Measurements from ENCODE around the gene MLX.

MLX gene, protein sequence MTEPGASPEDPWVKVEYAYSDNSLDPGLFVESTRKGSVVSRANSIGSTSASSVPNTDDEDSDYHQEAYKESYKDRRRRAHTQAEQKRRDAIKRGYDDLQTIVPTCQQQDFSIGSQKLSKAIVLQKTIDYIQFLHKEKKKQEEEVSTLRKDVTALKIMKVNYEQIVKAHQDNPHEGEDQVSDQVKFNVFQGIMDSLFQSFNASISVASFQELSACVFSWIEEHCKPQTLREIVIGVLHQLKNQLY

DNA sequence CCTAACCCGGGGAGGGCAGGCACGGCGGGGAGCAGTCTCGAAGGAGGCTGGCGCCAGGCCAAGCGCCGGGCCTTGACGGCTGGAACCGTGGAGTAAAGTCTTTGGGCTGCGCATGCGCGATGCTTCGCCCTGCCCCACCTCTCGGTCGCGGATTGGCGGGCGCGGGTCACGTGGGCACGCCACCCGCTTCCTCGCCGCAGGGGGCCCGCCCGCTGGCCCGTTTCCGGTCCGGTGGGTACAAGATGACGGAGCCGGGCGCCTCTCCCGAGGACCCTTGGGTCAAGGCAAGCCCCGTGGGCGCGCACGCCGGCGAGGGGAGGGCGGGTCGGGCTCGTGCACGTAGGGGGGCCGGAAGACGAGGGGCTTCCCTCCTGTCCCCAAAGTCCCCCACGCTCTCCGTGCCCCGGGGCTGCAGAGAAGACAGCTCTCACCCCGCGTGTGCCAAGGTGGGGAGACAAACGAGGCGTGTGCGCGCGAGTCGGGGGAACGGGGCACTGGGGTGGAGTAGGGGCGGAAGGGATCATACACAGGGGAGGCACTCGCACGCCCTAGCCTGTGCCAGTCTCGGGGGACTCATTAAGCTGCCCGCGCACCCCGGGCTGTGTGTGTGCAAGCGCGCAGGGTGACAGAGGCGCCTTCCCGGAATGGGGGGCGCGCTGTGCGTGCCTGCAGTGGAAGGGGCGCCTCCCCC is at the start of gene MLX:
MLX (plus strand) TSS at position 218 of the 691 bp plus-strand sequence; CDS start at position 243, 25 bp downstream.
- in situ Hi-C loops (cut with MboI; ENCODE audit: low sequenced_read_pairs), result no loop called here

DNA sequence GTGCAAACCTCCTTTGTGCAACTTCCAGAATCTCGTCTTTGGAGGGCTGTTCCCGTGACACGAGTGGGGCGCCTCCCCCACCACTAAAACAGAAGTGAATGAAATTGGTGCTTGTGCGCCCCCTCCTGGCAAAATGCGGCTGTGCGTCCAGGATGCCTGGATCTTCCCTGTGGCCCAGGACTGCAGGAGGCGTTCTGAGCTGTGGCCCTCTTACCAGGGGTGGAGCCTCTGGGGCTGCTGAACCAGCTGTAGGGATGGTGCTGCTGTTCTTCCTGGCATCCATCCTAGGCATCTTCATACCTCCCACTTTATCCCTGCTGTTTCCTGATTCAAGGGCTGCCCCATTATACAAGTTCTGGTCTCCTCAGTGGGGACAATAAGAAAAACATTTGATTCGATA is 49.4 kb upstream of the MLX start:
- in situ Hi-C loops (cut with MboI; ENCODE audit: low sequenced_read_pairs), result no loop called here

DNA sequence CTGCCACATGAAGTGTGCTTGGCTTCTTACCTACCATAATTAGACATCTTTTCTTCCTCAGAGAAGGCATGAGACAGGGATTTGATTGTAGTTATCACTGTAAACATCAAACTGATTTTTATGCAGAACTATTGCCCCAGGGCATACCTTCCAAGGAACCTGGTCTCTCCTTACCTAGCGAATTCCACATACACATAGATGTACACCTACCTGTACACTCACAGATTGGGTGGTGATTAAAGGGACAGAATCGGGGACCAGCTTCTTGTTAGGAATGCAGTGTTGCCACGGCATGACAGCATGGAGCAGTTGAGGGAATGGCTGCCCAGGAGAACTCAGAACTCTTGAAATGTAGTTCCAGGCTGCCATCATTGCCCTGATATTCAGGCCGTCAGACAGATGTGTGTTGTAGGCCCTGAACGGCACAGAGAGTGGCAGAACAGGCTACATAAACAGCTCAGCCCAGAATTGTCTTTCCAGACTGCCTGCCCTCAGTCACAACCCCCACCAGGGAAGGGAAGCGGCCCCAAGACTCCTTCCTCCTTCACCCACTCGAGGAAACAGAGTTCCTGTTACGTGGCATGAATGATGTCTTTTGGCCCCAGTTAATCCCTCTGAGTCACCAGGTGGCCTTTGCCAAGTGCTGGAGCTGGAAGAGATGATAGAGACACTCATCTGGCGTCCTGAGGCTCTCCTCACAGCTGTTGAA is 48.7 kb upstream of the MLX start:
- in situ Hi-C loops (cut with MboI; ENCODE audit: low sequenced_read_pairs), result no loop called here

DNA sequence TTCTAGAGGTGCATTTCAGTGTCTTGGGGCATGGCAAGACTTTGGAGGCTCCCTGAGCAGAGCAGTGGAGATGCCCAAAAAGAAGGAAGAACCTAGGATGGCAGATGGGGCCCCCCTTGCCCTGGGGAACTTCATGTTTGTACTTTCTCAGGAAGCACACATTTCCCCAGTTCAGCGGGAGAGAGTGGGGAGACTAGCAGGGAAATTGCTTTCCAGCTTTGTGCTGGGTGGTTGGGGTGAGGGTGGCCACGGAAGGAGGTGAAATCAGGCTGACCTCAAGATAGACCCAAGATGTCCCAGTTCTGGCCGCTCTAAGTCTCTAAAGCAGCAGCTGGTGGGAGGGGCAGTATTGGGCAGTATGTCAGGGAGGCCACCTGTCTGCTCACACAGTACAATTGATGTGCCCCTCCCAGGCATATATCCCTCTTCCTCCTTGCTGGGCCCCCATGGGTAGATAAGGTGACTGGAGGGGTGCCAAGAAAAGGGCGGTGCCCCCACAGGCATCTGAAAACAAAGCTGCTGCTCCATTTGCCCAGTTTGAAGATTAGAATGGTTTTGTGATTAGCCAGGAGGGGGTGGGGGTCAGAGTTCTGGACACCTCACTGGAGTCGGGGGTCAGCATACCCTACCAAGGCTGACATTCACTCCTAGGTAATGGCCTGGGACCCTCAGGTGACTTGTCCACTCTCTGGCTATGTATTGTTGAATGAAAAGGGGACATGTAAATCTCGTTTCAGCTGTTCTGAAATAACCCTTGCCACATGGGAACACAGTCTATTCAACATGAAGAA is 48.0 kb upstream of the MLX start:
- in situ Hi-C loops (cut with MboI; ENCODE audit: low sequenced_read_pairs), result no loop called here

DNA sequence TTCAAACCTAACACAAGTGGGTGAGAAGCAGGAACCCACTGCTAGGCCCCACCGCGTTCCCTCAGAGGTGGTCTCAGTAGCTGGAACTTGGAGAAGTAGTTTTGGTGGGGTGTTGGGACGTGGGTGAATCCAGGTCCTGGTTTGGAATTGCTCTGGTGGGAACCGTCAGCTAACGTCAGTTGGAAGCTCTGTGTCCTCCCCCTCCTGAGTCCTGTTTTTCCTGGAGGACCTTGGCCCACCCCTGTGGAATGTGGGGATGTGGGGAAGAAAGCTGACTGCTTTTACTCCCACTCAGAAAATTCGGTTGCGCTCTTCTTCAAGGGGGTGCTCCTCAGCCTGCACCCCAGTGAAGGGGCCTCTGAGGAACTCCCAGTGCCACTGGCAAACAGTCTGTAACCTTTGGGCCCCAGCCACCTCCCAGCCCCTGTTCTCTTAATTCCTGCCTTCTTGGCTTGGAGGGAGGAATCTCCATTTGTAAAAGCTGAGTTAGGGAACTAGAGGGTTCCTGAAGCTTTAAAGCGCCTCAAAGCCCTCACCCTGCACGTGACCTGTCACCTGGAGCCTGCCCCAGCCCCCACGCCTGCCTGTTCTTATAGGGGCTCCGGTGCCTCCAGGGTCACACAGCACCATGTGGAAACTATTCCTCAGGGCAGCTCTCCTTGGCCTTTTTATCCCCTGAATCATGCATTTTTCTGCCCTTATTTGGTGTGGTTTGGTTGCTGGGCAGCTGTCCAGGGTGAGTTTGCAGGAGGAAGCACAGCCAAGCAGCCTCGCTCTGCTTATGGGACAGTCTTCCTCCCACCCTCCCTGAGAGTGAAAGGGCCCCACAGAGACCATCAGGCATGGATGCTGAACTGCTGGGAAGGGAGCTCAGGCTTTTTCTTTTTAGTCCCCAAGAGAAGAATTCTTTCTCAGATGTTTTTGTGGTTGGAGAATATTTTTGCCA is 47.1 kb upstream of the MLX start:
- in situ Hi-C loops (cut with MboI; ENCODE audit: low sequenced_read_pairs), result loop anchor here (10.0 kb wide), 1 partner anchor 195 kb away; no protein-coding TSS in a partner anchor

DNA sequence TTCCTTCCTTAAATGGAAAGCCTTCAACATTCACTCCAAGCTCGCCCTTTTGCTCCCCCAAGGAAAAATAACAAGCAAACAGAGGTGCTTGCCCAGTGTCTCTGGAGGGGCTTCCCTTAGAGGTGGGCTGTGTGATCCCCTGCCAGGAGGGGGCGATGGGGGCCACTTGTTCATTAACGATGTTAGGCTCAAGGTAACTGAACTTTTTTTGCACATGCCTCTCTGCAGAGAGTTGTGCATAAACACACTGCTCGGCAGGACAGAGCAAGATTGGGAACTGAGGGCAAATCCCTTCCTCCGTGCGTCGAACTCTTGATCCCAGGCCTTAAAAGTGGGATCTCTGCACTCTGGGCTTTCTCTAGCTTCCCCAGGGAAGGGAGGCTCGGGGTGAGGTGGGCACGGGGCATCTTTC is 46.4 kb upstream of the MLX start:
- in situ Hi-C loops (cut with MboI; ENCODE audit: low sequenced_read_pairs), result loop anchor here (10.0 kb wide), 1 partner anchor 196 kb away; no protein-coding TSS in a partner anchor

DNA sequence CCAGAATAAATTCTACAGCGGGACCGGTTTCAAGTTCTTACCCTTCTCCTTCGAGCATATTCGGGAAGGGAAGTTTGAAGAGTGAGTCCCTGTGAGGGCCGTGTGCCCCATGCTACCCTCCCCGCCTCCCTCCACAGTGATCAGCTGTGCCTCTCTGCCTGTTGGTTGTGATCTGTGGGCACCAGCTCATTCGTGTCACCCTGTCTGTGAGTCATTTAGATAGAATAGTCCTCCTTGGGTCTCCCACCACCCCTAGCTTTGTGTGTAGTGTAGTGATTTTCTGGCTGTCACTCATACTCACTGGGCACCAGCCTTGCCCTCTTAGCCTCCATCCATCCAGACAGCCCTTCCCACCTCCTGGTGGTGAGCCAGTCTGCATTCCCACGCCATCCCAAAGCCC is 45.9 kb upstream of the MLX start:
- in situ Hi-C loops (cut with MboI; ENCODE audit: low sequenced_read_pairs), result loop anchor here (10.0 kb wide), 1 partner anchor 196 kb away; no protein-coding TSS in a partner anchor

DNA sequence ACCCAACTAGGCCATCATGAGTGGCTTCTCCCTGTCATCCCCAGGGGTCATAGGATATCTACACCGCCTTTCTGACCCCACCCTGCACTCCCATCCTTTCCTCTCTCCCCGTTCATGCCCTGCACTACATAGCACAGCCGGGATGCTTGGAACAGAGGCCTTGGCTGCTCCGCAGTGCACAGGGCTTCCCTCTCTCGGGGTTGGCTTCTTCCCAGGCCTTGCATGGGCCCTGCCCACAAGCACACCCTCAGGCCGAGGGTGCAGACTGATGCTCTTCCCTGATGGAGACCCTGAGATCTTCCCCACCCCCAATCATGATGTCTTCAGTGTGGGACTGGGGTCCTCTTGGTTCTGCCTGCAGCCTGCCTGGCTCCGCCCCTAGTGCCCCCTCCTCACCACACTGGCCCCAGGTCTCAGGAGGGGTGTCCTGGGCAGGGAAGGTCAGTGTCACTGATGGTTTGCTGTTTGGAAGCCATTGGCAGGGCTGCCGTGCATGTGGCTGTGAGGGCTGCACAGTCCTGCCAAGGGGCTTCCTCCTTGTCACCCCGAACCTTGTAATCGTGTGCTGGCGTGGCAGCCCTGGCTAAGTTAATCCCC is 45.1 kb upstream of the MLX start:
- in situ Hi-C loops (cut with MboI; ENCODE audit: low sequenced_read_pairs), result loop anchor here (10.0 kb wide), 1 partner anchor 197 kb away; no protein-coding TSS in a partner anchor

DNA sequence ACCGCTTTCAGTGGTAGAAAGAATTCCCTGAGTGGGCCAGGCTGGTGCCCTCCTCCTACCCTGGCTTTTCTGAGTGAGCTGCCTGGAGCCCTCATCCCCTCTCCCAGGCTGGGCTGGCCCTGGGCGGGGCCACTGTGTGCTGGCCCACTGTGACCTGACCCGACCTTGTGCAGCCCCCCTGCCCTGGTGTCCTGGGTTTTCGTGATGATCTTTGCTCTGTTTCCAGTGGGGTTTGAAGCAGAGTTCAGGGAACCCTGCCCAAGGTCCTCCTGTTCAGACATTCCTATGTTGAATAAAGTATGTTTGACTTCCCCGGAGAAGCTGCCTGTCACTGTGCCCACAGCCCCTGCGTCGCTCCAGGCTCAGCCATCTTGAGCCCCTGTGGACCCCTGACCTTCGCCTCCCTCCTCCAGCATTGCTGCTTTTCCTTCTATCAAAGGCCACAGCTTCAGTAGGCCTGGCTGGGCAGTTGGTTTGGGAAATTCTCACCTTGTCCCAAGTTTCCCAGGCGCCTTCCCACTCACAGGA is 44.6 kb upstream of the MLX start:
- in situ Hi-C loops (cut with MboI; ENCODE audit: low sequenced_read_pairs), result loop anchor here (10.0 kb wide), 1 partner anchor 198 kb away; no protein-coding TSS in a partner anchor

DNA sequence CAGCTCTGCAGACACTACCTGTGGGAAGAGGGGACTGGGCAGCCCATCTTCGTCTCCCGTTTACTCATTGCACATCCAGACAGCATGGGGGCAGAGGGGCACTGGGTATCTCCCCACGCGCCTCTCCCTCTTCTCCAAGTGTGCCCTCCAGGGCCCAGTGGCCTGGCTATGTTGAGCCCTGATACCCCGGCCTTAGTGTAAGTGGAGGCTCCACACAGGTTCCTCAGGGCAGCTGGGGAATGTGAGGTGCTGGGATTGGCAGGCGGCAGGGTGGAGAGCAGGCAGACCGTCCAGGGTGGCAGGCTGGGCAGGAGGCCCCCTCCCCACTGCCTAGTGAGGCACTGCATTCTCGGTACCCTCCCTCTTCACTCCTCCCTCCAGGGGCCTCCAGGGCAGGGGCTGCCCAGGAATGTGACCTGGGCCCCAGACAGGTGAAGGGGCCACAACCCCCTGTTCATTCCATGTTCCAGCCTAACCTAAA is 44.1 kb upstream of the MLX start:
- in situ Hi-C loops (cut with MboI; ENCODE audit: low sequenced_read_pairs), result loop anchor here (10.0 kb wide), 1 partner anchor 198 kb away; no protein-coding TSS in a partner anchor

DNA sequence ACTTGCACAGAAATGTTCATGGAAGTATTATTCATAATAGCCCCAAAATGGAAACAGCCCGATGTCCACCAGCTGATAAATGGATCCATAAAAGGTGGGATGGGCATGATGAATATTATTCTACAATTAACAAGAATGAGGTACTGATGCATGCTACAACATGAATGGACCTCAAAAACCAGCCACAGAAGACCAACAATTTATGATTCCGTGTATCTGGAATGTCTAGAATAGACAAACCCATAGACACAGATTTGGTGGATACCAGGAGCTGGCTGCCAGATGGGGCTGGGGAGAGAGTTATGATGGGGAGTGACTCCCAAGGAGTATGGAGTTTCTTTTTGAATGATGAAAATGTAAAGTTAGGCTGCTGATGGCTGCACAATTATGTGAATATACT is 41.7 kb upstream of the MLX start:
- in situ Hi-C loops (cut with MboI; ENCODE audit: low sequenced_read_pairs), result loop anchor here (10.0 kb wide), 1 partner anchor 200 kb away; no protein-coding TSS in a partner anchor

DNA sequence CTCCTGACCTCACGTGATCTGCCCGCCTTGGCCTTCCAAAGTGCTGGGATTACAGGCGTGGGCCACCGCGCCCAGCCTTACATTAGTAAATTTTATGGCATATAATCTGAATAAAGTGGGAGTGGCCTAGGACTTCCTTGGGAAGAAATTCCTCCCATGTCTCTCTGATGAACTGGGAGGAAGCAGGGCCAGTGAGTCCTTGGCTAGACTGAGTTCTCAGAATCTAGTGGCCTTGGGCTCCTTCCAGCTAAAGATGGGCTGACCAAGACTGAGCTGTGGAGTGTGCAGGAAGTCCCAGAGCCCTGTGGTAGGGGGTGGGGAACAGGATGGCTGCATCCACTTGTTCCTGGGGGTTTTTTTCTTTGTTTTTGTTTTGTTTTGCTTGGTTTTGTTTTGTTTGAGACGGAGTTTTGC is 40.9 kb upstream of the MLX start:
- in situ Hi-C loops (cut with MboI; ENCODE audit: low sequenced_read_pairs), result loop anchor here (10.0 kb wide), 1 partner anchor 201 kb away; no protein-coding TSS in a partner anchor

DNA sequence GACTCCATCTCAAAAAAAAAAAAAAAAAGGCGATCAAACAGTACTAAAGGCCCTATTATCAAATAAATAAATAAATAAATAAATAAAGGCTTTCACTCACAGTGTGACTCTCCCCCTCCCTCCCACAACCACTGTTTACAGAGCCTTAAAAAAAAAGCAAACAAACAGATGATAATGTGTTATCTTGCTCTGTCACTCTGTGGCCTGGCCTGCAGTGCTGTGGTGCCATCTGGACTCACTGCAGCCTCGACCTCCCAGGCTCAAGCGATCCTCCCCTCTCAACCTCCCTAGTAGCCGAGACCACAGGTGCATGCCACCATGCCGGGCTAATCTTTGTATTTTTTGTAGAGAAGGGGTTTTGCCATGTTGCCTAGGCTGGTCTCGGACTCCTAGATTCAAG is 39.0 kb upstream of the MLX start:
- in situ Hi-C loops (cut with MboI; ENCODE audit: low sequenced_read_pairs), result loop anchor here (10.0 kb wide), 1 partner anchor 203 kb away; no protein-coding TSS in a partner anchor

DNA sequence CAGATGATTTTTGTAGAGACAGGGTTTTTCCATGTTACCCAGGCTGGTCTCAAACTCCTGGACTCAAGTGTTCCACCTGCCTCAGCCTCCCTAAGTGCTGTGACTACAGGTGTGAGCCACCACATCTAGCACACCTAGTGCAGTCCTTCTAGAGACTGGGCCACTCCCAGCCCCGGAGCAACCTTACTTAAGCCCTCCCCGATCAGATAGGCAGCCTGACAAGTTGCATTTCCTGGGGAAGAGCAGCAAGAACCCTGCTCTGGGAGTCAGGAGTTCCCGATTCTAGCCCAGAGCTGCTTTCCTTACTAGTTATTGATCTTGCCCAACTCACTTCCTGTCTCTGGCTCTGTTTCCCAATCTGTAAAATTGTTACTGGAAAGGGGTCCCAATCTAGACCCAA is 37.8 kb upstream of the MLX start:
- in situ Hi-C loops (cut with MboI; ENCODE audit: low sequenced_read_pairs), result loop anchor here (10.0 kb wide), 1 partner anchor 204 kb away; no protein-coding TSS in a partner anchor

DNA sequence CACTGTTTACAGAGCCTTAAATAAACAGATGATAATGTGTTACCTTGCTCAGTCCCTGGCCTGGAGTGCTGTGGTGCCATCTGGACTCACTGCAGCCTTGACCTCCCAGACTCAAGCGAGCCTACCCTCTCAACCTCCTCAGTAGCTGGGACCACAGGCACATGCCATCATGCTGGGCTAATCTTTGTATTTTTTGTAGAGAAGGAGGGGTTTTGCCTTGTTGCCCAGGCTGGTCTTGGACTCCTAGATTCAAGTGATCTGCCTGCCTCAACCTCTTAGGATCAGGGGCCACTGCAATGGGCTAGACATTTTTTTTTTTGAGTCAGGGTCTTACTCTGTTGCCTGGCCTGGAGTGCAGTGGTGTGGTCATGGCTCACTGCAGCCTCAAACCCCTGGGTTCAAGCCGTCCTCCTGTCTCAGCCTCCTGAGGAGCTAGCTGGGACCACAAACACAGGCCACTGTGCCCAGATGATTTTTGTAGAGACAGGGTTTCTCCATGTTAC is 35.9 kb upstream of the MLX start:
- in situ Hi-C loops (cut with MboI; ENCODE audit: low sequenced_read_pairs), result no loop called here

DNA sequence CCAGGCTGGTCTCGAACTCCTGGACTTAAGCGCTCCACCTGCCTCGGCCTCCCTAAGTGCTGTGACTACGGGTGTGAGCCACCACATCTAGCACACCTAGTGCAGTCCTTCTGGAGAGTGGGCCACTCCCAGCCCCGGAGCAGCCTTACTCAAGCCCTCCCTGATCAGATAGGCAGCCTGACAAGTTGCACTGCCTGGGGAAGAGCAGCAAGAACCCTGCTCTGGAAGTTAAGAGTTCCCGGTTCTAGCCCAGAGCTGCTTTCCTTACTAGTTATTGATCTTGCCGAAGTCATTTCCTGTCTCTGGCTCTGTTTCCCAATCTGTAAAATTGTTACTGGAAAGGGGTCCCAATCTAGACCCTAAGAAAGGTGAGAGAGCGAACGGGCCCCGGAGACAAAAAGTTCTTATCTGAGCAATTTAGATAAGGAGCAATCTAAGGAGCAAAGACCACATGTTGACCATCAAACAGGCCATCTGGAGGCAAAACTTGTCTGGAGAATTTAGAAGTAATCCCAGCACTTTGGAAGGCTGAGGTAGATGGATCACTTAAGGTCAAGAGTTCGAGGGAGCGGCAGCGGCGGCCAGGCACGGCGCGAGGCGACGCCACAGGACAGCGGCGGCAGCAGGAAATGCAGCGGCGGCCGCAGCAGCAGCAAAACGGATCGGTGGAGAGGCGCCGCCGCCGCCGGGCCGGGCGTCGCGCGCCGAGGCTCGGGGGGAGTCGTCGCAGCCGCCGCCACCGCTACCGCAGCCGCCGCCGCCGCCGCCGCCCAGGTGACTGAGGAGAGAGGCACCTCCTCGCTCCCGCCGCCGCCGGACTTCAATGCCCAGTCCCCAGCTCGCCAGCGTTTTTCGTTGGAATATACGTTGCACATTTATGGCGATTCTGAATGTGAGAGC is 35.2 kb upstream of the MLX start:
- in situ Hi-C loops (cut with MboI; ENCODE audit: low sequenced_read_pairs), result no loop called here

Measured in HL-60/S4 treated with retinoic acid at 250 ng/mL for 4 days and 3 days (cell line).